Lower leg skin (tissue), 3 donors: Measurements from ENCODE around the gene C1QTNF12.

Experiments
- CTCF ChIP-seq, 3 donors: fragments of 450-650 bp; IDR thresholded peaks; one replicate each; pipeline ENCODE4 v1.5.1; 2016; ENCODE audit warnings: antibody characterized with exemption in 3 of 3, mild to moderate bottlenecking in 3 of 3, moderate library complexity in 2 of 3
- POLR2A ChIP-seq, 2 donors: fragments of 450-650 bp; IDR thresholded peaks; one replicate each; pipeline ENCODE4 v1.6.1; 2016 to 2017; ENCODE audit warnings: antibody characterized with exemption in 2 of 2, mild to moderate bottlenecking in 1 of 2, moderate library complexity in 1 of 2

- no peak for TF ChIP-seq CTCF (IDR thresholded peaks at IDR 0.05)
- no peak for TF ChIP-seq POLR2A (IDR thresholded peaks at IDR 0.05)
Measured at GRCh38 chr1:1284221-1285101, 37.9 kb upstream of the C1QTNF12 start.
